Neural cell (in vitro differentiated cells): ENCODE results near the gene EPHA4. TPM values are rescaled to one million over a fixed set of nuclear protein-coding genes. Genes with fewer than 3 reads are reported as not detected.

ENCODE experiments used
- H2AFZ ChIP-seq: fragments of 200-600, 300-800 bp; sonication (generic), shearing (Covaris generic); 2 replicates; pipeline ENCODE4 v1.6.0; 2014; ENCODE audit warnings: low read depth, mild to moderate bottlenecking, antibody characterized with exemption, low read length, moderate library complexity
- H3F3A ChIP-seq: fragments of 200-600 bp; shearing (Covaris generic); 2 replicates; pipeline ENCODE4 v1.6.1; 2016; ENCODE audit warnings: mild to moderate bottlenecking, moderate library complexity, mixed read lengths, antibody characterized with exemption, low read length; ENCODE audit not compliant: insufficient read depth, poor library complexity, severe bottlenecking
- H3K27ac ChIP-seq: fragments of 200-600, 300-800 bp; sonication (generic), shearing (Covaris generic); 2 replicates; pipeline ENCODE4 v1.5.1; 2014; ENCODE audit warnings: mild to moderate bottlenecking, low read length, moderate library complexity
- H3K27me3 ChIP-seq: fragments of 300-800, 200-600 bp; sonication (generic), shearing (Covaris generic); 2 replicates; pipeline ENCODE4 v1.6.0; 2014; ENCODE audit warnings: mild to moderate bottlenecking, low read depth, low read length, moderate library complexity; ENCODE audit not compliant: insufficient read depth
- H3K36me3 ChIP-seq: fragments of 300-800, 200-600 bp; sonication (generic), shearing (Covaris generic); 2 replicates; pipeline ENCODE4 v1.5.1; 2014; ENCODE audit warnings: mild to moderate bottlenecking, antibody characterized with exemption, low read length, moderate library complexity; ENCODE audit not compliant: insufficient read depth
- H3K4me2 ChIP-seq: fragments of 300-800, 200-600 bp; sonication (generic), shearing (Covaris generic); 2 replicates; pipeline ENCODE4 v1.6.0; 2014; ENCODE audit warnings: mild to moderate bottlenecking, low read length
- H3K4me3 ChIP-seq: fragments of 300-800, 200-600 bp; sonication (generic), shearing (Covaris generic); 2 replicates; pipeline ENCODE4 v1.5.1; 2014; ENCODE audit warnings: mild to moderate bottlenecking, low read length, moderate library complexity
- H3K79me2 ChIP-seq: fragments of 200-600 bp; shearing (Covaris generic); replicated peaks from 2 replicates; pipeline ENCODE4 v1.6.0; 2014; ENCODE audit warnings: mild to moderate bottlenecking, low read length, moderate library complexity; ENCODE audit not compliant: insufficient read depth
- H3K9ac ChIP-seq: fragments of 300-800, 200-600 bp; sonication (generic), shearing (Covaris generic); 2 replicates; pipeline ENCODE4 v1.6.1; 2016; ENCODE audit warnings: mild to moderate bottlenecking, low read length, mixed read lengths
- H3K9me2 ChIP-seq: fragments of 200-600 bp; shearing (Covaris generic); 2 replicates; pipeline ENCODE4 v1.6.1; 2016; ENCODE audit warnings: mild to moderate bottlenecking, low read length, mixed read lengths; ENCODE audit not compliant: insufficient read depth
- H3K9me3 ChIP-seq: fragments of 200-600, 300-800 bp; sonication (generic), shearing (Covaris generic); 2 replicates; pipeline ENCODE4 v1.6.1; 2016; ENCODE audit warnings: mild to moderate bottlenecking, mixed run types, low read length, moderate library complexity, mixed read lengths
- H4K20me1 ChIP-seq: fragments of 200-600 bp; shearing (Covaris generic); 2 replicates; pipeline ENCODE4 v1.6.1; 2016; ENCODE audit warnings: mild to moderate bottlenecking, mixed run types; ENCODE audit not compliant: insufficient read depth
- CTCF ChIP-seq: fragments of 450-650 bp; IDR thresholded peaks from 2 replicates; pipeline ENCODE4 v1.5.1; 2014; ENCODE audit warnings: antibody characterized with exemption, mild to moderate bottlenecking, moderate library complexity; ENCODE audit not compliant: poor library complexity, severe bottlenecking
- EP300 ChIP-seq: fragments of 450-650 bp; conservative IDR thresholded peaks from 2 replicates; pipeline ENCODE4 v1.6.1; 2014; ENCODE audit warnings: antibody characterized with exemption, mild to moderate bottlenecking, moderate library complexity; ENCODE audit not compliant: poor library complexity, severe bottlenecking
- EZH2 ChIP-seq: fragments of 200-600, 300-800 bp; shearing (Covaris generic), sonication (generic); IDR thresholded peaks from 2 replicates; pipeline ENCODE4 v1.6.1; 2014; ENCODE audit warnings: antibody characterized with exemption, low read length, borderline replicate concordance, mild to moderate bottlenecking; ENCODE audit not compliant: insufficient read depth, poor library complexity, severe bottlenecking
- MXI1 ChIP-seq: fragments of 450-650 bp; conservative IDR thresholded peaks from 2 replicates; pipeline ENCODE4 v1.6.1; 2014; ENCODE audit warnings: antibody characterized with exemption, mild to moderate bottlenecking; ENCODE audit not compliant: poor library complexity, severe bottlenecking
- POLR2AphosphoS5 ChIP-seq: IDR thresholded peaks from 2 replicates; pipeline ENCODE4 v1.6.1; 2012
- RAD21 ChIP-seq: fragments of 450-650 bp; conservative IDR thresholded peaks from 2 replicates; pipeline ENCODE4 v1.6.1; 2014; ENCODE audit warnings: antibody characterized with exemption, mild to moderate bottlenecking, moderate library complexity
- REST ChIP-seq: IDR thresholded peaks from 2 replicates; pipeline ENCODE4 v1.6.1; 2012; ENCODE audit warnings: borderline replicate concordance
- SMC3 ChIP-seq: fragments of 450-650 bp; conservative IDR thresholded peaks from 2 replicates; pipeline ENCODE4 v1.6.1; 2014; ENCODE audit warnings: antibody characterized with exemption, mild to moderate bottlenecking, moderate library complexity; ENCODE audit not compliant: poor library complexity
- TAF1 ChIP-seq: IDR thresholded peaks from 2 replicates; pipeline ENCODE4 v1.6.1; 2012; ENCODE audit warnings: low read depth
- polyA plus RNA-seq: library from polyadenylated mRNA; depleted of rRNA; stranded (reverse); fragments of >200 nt; gene quantifications from 2 replicates; pipeline ENCODE4 v1.2.3, GENCODE V29; 2014

The EPHA4 gene
- polyA plus RNA-seq, 1 donor from 2014 or later: 71.1 TPM

- H3K27ac ChIP-seq: no peak overlapping the region
- no peak overlapping the region for H3K4me2 ChIP-seq
These were observed 25.4 kb downstream of the EPHA4 start for GRCh38 chr2:221546505-221547225.

More at GRCh38 chr2:221546505-221547225, 25.4 kb downstream of the EPHA4 start:
- no peaks in the 10 kb centered on the region for H4K20me1 ChIP-seq
- peaks cover 87% of the 10 kb centered on the region for H3K79me2 ChIP-seq
- H3K4me3 ChIP-seq: no peak overlapping the region
- H2AFZ ChIP-seq: no peak overlapping the region
- no peak overlapping the region for H3K9ac ChIP-seq
- no peaks in the 10 kb centered on the region for H3K9me3 ChIP-seq
- no peak for TF ChIP-seq REST
- no peak for TF ChIP-seq POLR2AphosphoS5
- no peak for TF ChIP-seq TAF1
- no peak for TF ChIP-seq EP300
- TF ChIP-seq MXI1: no peak
- TF ChIP-seq EZH2: no peak
- no peak for TF ChIP-seq SMC3
- TF ChIP-seq CTCF: no peak
- no peak for TF ChIP-seq RAD21
- H3K9me2 ChIP-seq: no peaks in the 10 kb centered on the region
- H3K36me3 ChIP-seq: no peaks in the 10 kb centered on the region
- H3K27me3 ChIP-seq: no peaks in the 10 kb centered on the region
- no peaks in the 10 kb centered on the region for H3F3A ChIP-seq
